ENCODE data around the gene ZNF142.
"Not testable (repeated sequence)": the region's sequence is repeated elsewhere in the genome, so short reads cannot be mapped to it uniquely, and the experiment has no call there.

The ZNF142 gene

DNA sequence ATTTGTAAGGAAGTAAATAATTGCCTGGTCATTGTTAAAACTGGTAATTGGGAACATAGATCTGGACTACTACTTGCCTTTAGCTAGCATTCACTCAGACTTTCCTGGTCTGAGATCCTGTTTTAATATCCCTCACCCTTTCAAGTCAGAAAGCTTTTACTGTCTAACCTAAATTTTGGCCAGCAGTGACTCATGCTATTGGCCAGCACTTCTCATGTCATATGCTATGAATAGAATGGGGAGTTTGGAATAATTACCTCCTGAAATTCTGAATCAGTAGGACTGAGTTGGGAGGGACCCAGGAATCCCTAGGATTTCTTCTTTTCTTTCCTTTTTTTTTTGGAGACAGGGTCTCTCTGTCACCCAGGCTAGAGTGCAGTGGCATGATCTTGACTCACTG, 31.8 kb upstream of the ZNF142 start:
- H3K27ac ChIP-seq: no peak overlapping the region

DNA sequence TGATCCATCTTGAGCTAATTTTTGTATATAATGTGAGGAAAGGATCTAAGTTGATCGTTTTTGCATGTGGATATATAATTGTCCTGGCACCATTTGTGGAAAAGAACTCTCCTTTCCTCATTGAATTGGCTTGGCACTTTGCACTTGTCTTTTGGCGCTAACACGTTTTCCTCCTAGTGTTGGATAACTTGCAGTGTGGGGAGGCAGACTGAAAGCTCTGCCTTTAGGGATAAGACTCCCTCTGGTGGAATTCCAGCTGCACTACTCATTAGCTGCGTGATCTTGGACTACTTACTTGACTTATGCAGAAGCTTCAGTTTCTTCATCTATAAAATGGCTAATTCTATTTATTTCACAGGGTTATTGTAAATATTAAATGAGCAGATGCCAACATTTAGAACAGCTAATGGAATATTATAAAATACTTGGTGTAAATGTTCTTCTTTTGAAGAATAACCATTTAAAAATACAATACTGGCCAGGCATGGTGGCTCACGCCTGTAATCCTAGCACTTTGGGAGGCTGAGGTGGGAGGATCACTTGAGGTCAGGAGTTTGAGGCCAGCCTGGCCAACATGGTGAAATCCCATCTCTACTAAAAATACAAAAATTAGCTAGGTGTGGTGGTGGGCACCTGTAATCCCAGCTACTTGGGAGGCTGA, 28.1 kb upstream of the ZNF142 start:
- TF ChIP-seq, protein P1, sequence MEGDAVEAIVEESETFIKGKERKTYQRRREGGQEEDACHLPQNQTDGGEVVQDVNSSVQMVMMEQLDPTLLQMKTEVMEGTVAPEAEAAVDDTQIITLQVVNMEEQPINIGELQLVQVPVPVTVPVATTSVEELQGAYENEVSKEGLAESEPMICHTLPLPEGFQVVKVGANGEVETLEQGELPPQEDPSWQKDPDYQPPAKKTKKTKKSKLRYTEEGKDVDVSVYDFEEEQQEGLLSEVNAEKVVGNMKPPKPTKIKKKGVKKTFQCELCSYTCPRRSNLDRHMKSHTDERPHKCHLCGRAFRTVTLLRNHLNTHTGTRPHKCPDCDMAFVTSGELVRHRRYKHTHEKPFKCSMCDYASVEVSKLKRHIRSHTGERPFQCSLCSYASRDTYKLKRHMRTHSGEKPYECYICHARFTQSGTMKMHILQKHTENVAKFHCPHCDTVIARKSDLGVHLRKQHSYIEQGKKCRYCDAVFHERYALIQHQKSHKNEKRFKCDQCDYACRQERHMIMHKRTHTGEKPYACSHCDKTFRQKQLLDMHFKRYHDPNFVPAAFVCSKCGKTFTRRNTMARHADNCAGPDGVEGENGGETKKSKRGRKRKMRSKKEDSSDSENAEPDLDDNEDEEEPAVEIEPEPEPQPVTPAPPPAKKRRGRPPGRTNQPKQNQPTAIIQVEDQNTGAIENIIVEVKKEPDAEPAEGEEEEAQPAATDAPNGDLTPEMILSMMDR (conservative IDR thresholded peaks at IDR 0.05): peak; percentile 94
- H3K27ac ChIP-seq: not testable (repeated sequence)

More for the DNA sequence above, 31.8 kb upstream of the ZNF142 start:
- TF ChIP-seq, protein P1 (conservative IDR thresholded peaks at IDR 0.05): no peak

DNA sequence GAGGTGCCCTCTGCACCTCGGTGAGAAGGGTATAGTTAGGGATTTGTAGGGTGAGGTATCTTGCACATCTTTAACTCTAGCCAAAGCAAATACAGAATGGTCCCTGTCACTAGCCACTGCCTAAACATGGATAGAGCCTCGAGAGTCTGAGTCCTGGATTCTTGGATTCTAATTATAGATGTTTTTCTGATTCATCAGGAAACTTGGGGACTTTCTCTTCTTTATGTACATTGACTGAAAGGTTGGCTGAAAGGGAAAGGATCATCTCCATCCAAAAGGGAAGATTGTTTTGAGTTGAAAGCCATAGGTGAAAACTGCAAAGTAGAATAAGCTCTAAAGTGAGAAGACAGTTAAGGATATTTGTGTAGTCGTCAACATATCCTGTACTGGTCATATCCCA, 20.6 kb upstream of the ZNF142 start:
- TF ChIP-seq, protein P1 (conservative IDR thresholded peaks at IDR 0.05): no peak
- no peak overlapping the region for H3K27ac ChIP-seq

DNA sequence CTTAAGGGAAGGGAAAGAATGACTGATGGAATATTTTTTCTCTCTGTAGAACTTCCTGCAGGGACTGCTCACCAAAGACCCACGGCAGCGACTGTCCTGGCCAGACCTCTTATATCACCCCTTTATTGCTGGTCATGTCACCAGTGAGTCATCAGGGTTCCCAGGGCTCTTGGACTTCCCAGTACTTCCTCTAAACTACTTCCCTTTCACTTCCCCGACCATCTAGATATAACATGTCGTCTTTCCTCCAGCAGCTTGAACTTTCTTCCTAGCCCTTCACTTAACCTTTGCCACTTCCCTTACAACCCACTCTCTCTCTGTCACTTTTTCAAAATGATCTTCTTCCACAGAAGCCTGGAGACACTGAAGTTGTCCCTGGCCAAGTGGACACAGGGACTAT, 19.7 kb upstream of the ZNF142 start:
- TF ChIP-seq, protein P1 (conservative IDR thresholded peaks at IDR 0.05): no peak
- H3K27ac ChIP-seq: no peak overlapping the region

DNA sequence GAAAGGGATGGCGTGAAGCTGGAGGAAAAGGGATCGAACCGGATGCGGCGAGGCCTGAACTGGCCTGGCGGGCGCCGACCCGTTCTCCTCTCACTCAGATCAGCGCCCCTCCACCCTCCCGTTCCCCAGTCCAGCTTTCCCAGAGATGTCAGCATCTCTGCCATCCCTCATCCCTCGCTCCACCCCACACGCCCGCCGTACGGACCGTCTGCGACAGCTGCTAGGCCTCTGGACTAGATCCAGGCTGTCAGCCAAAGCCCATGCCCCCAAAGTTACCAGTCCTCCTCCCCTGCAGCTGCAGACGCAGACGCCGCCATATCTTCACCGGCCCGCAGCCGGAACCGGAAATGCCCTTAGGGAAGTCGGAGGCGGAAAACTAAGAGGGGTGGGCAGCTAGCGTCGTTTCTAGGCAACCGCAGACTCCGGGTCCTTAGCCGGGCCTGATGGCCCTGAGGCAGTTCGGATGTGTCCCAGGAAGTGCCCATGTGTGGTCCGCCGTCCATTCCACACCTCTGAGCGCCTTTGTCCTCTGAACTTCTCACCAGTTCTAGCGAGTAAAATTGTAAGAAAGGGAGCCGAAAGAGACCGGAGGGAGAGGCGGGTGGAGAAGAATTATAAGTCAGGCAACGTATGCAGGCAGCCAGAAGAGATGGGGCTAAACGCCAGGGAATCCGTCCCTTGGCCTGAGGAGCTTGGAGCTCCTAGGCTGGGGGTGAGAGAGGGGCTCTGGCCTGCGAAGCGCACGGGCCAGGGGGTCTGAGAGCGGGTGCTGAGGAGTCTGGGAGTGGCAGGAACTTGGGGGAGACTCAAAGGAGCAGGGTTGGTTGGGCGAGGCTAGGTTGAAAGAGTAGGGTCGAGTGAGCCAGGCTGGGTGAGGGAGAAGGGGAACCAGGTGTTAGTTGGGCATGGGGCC, 12.5 kb upstream of the ZNF142 start, which contains the start of the genes RNF25 and STK36:
TSS of gene RNF25 (minus strand) at position 349 of the 913 bp plus-strand sequence. CDS start at position 317, 32 bp downstream.
TSS of gene STK36 (plus strand) at position 433 of the 913 bp plus-strand sequence. CDS start 744 bp downstream, outside the sequence.
- TF ChIP-seq, protein P1 (conservative IDR thresholded peaks at IDR 0.05): no peak
- peak within 1 kb of the TSS; percentile 85 for H3K27ac ChIP-seq

DNA sequence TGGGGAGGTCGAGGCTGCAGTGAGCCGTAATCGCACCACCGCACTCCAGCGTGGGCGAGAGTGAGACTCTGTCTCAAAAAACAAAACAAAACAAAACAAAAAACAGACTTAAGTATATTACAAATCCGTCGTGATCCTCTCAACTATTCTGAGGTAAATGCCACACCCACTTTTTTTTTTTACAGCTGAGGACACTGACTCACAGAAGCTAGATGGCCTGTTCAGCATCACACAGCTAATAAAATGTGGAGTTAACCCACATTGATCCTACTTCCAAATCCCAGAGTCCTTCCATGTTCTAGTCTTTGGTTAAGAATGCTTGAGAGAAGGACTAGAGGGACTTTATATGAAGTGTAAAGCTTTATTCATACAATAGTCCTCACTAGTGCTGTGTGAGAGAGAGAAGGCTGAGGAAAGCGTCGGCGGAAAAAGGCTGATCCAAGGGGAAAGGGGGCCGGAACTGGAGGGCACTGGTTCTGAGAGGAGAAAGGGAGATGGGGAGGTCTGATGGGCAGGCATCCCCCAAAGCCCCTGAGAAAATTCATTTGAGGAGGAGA, 11.8 kb upstream of the ZNF142 start:
- peak overlapping the region; percentile 85 for H3K27ac ChIP-seq
- TF ChIP-seq, protein P1 (conservative IDR thresholded peaks at IDR 0.05): no peak

DNA sequence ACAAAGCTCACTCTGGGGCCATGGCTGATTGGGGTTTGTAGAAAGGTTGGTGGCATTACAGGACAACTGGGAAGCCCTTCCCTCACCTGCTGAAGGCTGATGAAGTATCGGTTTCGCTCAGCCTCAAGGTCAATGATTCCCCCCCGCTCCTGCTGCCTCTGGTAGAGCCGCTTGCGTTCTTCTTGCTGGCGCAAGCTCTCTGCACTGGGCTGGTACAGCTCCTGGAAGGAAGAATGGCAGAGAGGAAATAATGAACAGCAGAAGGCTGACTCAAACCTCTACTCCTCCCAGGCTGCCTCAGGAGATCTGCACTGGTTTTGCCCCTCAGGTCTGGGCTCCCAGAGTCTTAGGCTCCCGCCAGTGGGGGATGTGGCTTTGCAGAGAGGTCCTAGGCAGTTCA, 5.2 kb upstream of the ZNF142 start:
- TF ChIP-seq, protein P1 (conservative IDR thresholded peaks at IDR 0.05): no peak
- H3K27ac ChIP-seq: no peak overlapping the region

Data from VCaP (cell line).